ENCODE results near the gene LCE5A.

LCE5A gene, protein sequence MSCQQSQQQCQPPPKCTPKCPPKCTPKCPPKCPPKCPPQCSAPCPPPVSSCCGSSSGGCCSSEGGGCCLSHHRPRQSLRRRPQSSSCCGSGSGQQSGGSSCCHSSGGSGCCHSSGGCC

DNA sequence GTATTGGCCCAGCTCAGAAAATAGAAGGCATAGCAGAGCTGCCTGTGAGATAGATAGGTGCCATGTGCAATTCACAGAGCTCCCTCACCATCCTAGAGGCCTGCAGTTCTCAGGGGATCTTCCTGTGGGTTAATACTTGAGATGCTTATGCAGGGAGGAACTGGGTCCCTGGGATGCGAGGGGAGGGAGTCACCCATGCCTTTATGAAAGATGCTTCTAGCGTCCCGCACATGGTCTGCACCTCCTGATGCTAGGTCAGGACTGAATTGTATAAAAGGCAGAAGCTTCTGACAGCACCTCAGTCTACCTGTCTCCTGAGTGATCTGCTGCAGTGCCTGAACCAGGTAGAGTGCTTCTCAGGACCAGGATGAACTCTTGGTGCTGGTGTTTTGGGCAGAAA is at the start of gene LCE5A:
Gene LCE5A (plus strand): TSS at position 301 of the 400 bp plus-strand sequence. CDS start 732 bp downstream, outside the sequence.
- TF ChIP-seq, protein P1, sequence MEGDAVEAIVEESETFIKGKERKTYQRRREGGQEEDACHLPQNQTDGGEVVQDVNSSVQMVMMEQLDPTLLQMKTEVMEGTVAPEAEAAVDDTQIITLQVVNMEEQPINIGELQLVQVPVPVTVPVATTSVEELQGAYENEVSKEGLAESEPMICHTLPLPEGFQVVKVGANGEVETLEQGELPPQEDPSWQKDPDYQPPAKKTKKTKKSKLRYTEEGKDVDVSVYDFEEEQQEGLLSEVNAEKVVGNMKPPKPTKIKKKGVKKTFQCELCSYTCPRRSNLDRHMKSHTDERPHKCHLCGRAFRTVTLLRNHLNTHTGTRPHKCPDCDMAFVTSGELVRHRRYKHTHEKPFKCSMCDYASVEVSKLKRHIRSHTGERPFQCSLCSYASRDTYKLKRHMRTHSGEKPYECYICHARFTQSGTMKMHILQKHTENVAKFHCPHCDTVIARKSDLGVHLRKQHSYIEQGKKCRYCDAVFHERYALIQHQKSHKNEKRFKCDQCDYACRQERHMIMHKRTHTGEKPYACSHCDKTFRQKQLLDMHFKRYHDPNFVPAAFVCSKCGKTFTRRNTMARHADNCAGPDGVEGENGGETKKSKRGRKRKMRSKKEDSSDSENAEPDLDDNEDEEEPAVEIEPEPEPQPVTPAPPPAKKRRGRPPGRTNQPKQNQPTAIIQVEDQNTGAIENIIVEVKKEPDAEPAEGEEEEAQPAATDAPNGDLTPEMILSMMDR (IDR thresholded peaks at IDR 0.05; ENCODE audit: extremely low read depth, insufficient read depth, missing control alignments) = no peak
- in situ Hi-C loops (cut with MboI; ENCODE audit: low pct_unique_long_range_greater_than_20kb, low sequenced_read_pairs, unreplicated experiment) = no loop called here
- DNase-seq (ENCODE audit: low spot score) = no peak

DNA sequence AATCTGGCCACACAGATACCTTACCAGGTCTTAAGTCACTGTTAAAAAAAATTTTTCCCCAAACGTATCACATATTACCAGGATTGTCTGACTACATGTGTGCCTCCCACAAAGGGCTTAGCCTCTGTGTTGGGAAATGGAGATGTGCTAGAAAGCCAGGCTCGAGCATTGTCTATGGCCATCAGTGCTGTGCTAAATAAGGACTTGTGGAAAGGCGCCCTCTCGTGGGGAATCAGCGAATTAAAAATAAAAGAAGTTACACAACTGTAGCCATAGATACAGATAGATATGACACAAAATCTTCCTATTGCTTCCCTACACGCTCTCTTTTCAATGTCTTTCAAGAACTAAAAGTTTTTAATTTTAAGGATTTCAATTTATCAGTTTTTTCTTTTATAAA is 49.1 kb upstream of the LCE5A start:
- in situ Hi-C loops (cut with MboI; ENCODE audit: low pct_unique_long_range_greater_than_20kb, low sequenced_read_pairs, unreplicated experiment) = loop anchor here (25.0 kb wide), 1 partner anchor 399 kb away; no protein-coding TSS in a partner anchor
- TF ChIP-seq, protein P1 (IDR thresholded peaks at IDR 0.05; ENCODE audit: extremely low read depth, insufficient read depth, missing control alignments) = peak; percentile 35
- peak; percentile 34 for DNase-seq (ENCODE audit: low spot score)

DNA sequence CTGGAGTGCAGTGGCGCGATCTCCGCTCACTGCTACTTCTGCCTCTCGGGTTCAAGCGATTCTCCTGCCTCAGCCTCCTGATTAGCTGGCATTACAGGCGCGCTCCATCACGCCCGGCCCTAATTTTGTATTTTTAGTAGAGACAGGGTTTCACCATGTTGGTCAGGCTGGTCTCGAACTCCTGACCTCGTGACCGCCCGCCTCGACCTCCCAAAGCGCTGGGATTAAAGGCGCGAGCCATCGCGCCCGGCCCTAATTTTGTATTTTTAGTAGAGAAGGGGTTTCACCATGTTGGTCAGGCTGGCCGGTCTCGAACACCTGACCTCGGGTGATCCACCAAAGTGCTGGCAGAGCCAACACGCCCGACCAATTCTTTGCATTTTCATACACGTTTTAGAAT is 48.0 kb upstream of the LCE5A start:
- TF ChIP-seq, protein P1 (IDR thresholded peaks at IDR 0.05; ENCODE audit: extremely low read depth, insufficient read depth, missing control alignments) = no peak
- in situ Hi-C loops (cut with MboI; ENCODE audit: low pct_unique_long_range_greater_than_20kb, low sequenced_read_pairs, unreplicated experiment) = loop anchor here (25.0 kb wide), 1 partner anchor 400 kb away; no protein-coding TSS in a partner anchor

DNA sequence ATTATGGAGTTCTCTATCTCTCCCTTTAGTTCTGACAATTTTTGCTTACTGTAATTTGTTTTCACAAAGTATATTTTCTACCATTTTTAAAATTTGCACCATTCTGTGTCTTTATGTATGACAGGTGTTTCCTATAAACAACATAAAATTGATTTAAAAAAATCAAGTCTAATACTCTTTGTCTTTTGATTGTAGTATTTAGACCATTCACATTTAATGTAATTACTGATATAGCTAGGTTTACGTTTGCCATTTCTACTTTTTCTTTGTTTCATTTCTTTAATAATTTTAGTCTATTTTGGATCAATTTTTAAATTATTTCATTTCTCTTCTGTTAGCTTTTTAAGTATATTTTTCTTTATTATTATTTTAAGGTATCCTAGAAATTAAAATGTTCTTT is 44.4 kb upstream of the LCE5A start:
- DNase-seq (ENCODE audit: low spot score) = no peak
- TF ChIP-seq, protein P1 (IDR thresholded peaks at IDR 0.05; ENCODE audit: extremely low read depth, insufficient read depth, missing control alignments) = no peak
- in situ Hi-C loops (cut with MboI; ENCODE audit: low pct_unique_long_range_greater_than_20kb, low sequenced_read_pairs, unreplicated experiment) = loop anchor here (25.0 kb wide), 1 partner anchor 404 kb away; no protein-coding TSS in a partner anchor

More for the DNA sequence above, 48.0 kb upstream of the LCE5A start:
- DNase-seq (ENCODE audit: low spot score) = no peak

DNA sequence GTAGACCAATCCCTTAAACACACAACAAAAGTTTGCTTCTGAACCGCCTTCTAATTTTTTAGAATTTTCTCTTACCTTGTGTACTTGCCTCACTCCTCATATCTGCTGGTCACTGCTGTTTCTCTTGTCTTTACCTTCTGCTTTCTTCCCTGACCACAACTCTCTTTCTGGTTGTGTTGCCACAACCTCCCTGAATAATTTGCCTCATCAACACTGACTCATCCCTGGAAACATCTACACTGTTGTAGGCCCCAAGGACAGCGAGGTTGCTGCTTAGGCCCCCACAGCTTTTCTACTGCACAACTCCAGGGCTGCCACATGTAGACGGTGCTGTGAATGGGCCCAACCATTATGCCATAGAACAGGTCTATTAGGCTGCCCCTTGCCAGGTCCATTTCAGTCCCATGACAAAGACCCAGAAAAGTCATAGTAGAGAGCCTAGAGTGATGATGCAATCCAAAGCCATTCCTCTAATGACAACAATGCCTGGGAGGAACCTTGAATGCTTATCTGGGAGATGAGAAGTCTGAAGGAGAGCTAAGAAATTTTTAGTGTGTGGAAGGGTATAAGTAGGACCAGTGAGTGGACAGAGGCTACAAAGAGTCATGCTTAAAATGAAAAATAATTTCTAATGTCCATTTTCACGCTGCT is 36.6 kb upstream of the LCE5A start:
- TF ChIP-seq, protein P1 (IDR thresholded peaks at IDR 0.05; ENCODE audit: extremely low read depth, insufficient read depth, missing control alignments) = no peak
- no peak for DNase-seq (ENCODE audit: low spot score)
- in situ Hi-C loops (cut with MboI; ENCODE audit: low pct_unique_long_range_greater_than_20kb, low sequenced_read_pairs, unreplicated experiment) = loop anchor here (25.0 kb wide), 1 partner anchor 412 kb away; no protein-coding TSS in a partner anchor

DNA sequence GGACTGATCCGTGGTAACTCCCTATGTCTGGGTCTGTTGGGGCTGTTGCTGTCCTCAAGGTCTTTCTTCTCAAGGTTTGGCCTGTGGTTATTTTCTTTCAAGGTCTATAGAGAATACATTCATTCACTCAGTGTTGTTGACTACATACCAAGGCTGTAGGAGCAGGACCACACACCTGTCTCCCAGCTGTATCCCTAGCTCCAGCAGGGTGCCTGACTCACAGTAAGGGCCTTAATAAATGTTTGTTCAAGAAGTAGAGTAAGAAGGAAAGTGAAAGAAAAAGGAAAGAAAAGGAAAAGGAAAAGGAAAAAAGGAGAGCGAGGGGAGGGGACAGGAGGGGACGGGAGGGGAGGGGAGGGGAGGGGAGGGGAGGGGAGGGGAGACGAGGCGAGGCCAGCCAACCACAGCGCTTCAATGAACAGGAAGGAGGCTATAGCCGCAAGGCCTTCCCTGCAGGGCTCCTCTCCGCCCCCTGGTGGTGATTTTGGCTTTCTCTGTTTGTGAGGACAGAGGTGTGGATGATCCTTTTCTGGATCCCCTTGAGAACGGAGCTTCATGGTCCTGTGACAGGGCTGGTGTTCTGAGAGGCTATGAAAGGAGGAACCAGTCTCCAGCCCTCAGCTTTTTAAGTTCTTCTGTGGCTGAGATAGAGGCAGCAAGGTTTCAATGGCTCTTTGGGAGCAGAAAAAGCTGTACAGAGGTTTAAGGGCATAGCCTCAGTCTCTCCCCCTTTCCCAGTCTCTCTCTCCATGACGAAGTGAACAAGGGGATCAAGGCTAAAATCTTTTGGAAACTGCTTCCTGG is 30.6 kb upstream of the LCE5A start:
- TF ChIP-seq, protein P1 (IDR thresholded peaks at IDR 0.05; ENCODE audit: extremely low read depth, insufficient read depth, missing control alignments) = peak; percentile 63
- DNase-seq (ENCODE audit: low spot score) = peak; percentile 60
- in situ Hi-C loops (cut with MboI; ENCODE audit: low pct_unique_long_range_greater_than_20kb, low sequenced_read_pairs, unreplicated experiment) = no loop called here
